K562 (cell line): ENCODE data around the gene ZCCHC14. TPM values are rescaled to one million over a fixed set of nuclear protein-coding genes. Genes with fewer than 3 reads are reported as not detected.

Source experiments
- CBX5 ChIP-seq: IDR thresholded peaks from 2 replicates; pipeline ENCODE4 v1.6.1; 2014; ENCODE audit warnings: low read depth, borderline replicate concordance
- CHCHD3 ChIP-seq: fragments of 250-450 bp; sonication (Bioruptor Pico); IDR thresholded peaks from 2 replicates; pipeline ENCODE4 v2.1.2; 2022; ENCODE audit warnings: mild to moderate bottlenecking
- CREB1 ChIP-seq, 2 experiments: sonication (generic) in 1 of 2; formaldehyde crosslinking in 1 of 2; IDR thresholded peaks; 2 replicates each; pipeline versions ENCODE4 v1.6.1 to v1.8.0; 2012 to 2022; ENCODE audit warnings: inconsistent platforms in 1 of 2, mild to moderate bottlenecking in 1 of 2, missing genetic modification reagents in 1 of 2, moderate library complexity in 1 of 2
- EP300 ChIP-seq: IDR thresholded peaks from 2 replicates; pipeline ENCODE4 v1.6.1; 2012; ENCODE audit warnings: low read length, improper control_type of control experiment
- HSF4 ChIP-seq: fragments of 250-450 bp; sonication (Bioruptor Pico); IDR thresholded peaks from 2 replicates; pipeline ENCODE4 v2.1.2; 2022; ENCODE audit warnings: mild to moderate bottlenecking, moderate library complexity, borderline replicate concordance
- SMARCE1 ChIP-seq: fragments of 450-650 bp; IDR thresholded peaks from 2 replicates; pipeline ENCODE4 v1.7.1; 2016; ENCODE audit warnings: mild to moderate bottlenecking
- TBP ChIP-seq: optimal IDR thresholded peaks from 2 replicates; pipeline ENCODE3; 2011; ENCODE audit warnings: low read depth, low read length, improper control_type of control experiment
- ZNF253 ChIP-seq: fragments of 250-450 bp; sonication (Bioruptor Pico); conservative IDR thresholded peaks from 2 replicates; pipeline ENCODE4 v1.6.1; 2021; ENCODE audit warnings: mild to moderate bottlenecking
- polyA plus RNA-seq, 8 experiments: library from polyadenylated mRNA; depleted of rRNA in 4 of 8; stranded (reverse) in 5 of 8; unstranded in 3 of 8; fragments of >200 nt; fragmentation: Nextera tagmentation in 2 of 8; fragmentation: Illumina TruSeq in 1 of 8; extraction: Ambion mirVana in 2 of 8; extraction: Trizol in 1 of 8; gene quantifications; 2 replicates each; pipeline versions ENCODE4 v1.2.1 to v1.2.3, GENCODE V29; 2011 to 2014; ENCODE audit warnings: inconsistent platforms in 1 of 8, missing spikeins in 1 of 8
- total RNA-seq, 7 experiments: library from RNA; depleted of rRNA in 6 of 7; stranded (reverse); fragments of >200 nt in 6 of 7; fragmentation: Illumina TruSeq in 2 of 7; extraction: Trizol in 2 of 7; gene quantifications; 2 replicates each; pipeline versions ENCODE4 v1.2.1 to v1.2.3, GENCODE V29; 2011 to 2021; ENCODE audit warnings: low replicate concordance in 1 of 7
- TF ChIP-seq, protein P1 (sequence below): fragments of 250-450 bp; sonication (Bioruptor Pico); IDR thresholded peaks from 2 replicates; pipeline ENCODE4 v1.5.0; 2022; ENCODE audit warnings: mild to moderate bottlenecking
- TF ChIP-seq, protein P2 (sequence below), 2 experiments: fragments of 450-650 bp in 1 of 2; sonication (generic) in 1 of 2; formaldehyde crosslinking in 1 of 2; IDR thresholded peaks; 2 replicates each; pipeline versions ENCODE4 v1.7.1 to v1.9.0; 2016 to 2022; ENCODE audit warnings: inconsistent platforms in 1 of 2, mild to moderate bottlenecking in 1 of 2, missing genetic modification reagents in 1 of 2
- TF ChIP-seq, protein P3 (sequence below), 2 experiments: fragments of 450-650 bp; IDR thresholded peaks; 2 replicates each; pipeline ENCODE4 v1.6.1; 2016
- TF ChIP-seq, protein P4 (sequence below): fragments of 450-650 bp; conservative IDR thresholded peaks from 2 replicates; pipeline ENCODE4 v1.6.1; 2016; ENCODE audit warnings: missing genetic modification characterization, low read depth, mild to moderate bottlenecking, missing compliant biosample characterization, moderate library complexity

ZCCHC14 gene
- total and polyA plus RNA-seq, 9 of the 15 experiments (the other 6 are each of a cell fraction or from before 2014, with no cell fraction given) = 1.5 to 12.4 (median 2.9) TPM

DNA sequence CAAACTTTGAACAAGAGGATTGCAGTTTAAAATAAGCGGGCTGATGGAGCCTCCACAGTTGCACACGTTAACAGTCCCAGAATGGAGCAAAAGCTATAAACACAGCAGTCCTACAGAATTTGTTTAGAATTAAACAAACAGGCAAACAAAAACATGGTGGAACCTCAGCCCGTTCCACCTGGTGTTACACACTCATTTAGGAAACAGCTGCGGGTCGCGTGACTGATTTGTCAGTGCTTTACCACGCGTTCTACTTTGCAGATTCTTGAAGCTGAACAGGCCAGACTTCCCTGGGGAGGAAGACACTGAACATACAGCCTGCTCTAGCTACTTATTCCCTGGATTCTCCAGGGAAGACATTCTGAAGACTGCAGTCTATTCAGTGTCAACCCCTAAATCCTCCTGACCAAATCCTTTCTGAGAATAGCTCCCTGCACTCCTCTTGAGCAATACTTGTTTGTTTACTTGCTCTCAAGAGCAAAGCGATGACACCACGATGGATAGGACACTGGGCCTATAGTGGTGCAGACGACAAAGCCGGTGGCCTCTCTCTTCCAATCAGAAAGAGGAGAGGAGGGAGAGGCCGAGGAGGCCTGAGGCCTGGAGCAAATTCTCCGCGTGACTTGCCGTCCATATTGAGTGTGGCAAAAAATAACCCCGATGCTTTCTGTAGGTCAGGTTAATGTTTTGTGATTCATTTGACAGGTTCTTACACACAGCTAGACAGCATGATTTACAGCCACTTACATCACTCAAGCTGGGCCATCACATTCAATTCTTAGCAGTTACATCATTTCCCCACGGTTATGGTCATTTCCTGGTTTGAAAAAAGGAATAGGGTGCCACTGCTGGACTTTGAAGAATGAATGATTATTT, 104.6 kb downstream of the ZCCHC14 start (continued):
- TF ChIP-seq, protein P1, sequence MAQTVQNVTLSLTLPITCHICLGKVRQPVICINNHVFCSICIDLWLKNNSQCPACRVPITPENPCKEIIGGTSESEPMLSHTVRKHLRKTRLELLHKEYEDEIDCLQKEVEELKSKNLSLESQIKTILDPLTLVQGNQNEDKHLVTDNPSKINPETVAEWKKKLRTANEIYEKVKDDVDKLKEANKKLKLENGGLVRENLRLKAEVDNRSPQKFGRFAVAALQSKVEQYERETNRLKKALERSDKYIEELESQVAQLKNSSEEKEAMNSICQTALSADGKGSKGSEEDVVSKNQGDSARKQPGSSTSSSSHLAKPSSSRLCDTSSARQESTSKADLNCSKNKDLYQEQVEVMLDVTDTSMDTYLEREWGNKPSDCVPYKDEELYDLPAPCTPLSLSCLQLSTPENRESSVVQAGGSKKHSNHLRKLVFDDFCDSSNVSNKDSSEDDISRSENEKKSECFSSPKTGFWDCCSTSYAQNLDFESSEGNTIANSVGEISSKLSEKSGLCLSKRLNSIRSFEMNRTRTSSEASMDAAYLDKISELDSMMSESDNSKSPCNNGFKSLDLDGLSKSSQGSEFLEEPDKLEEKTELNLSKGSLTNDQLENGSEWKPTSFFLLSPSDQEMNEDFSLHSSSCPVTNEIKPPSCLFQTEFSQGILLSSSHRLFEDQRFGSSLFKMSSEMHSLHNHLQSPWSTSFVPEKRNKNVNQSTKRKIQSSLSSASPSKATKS (CRISPR knock-in tag) = no peak
- TF ChIP-seq ZNF253 (CRISPR knock-in tag) (no peak), CBX5 (no peak), CHCHD3 (CRISPR knock-in tag) (no peak), TBP (peak; percentile 68), SMARCE1 (peak; percentile 13), CREB1 (IDR thresholded peaks at IDR 0.05) (peak; percentile 90), CREB1 (CRISPR knock-in tag; IDR thresholded peaks at IDR 0.05) (peak; percentile 87), EP300 (peak; percentile 93), HSF4 (CRISPR knock-in tag) (peak; percentile 84; the same call in 1 of the 2 replicates)
- TF ChIP-seq, protein P2, sequence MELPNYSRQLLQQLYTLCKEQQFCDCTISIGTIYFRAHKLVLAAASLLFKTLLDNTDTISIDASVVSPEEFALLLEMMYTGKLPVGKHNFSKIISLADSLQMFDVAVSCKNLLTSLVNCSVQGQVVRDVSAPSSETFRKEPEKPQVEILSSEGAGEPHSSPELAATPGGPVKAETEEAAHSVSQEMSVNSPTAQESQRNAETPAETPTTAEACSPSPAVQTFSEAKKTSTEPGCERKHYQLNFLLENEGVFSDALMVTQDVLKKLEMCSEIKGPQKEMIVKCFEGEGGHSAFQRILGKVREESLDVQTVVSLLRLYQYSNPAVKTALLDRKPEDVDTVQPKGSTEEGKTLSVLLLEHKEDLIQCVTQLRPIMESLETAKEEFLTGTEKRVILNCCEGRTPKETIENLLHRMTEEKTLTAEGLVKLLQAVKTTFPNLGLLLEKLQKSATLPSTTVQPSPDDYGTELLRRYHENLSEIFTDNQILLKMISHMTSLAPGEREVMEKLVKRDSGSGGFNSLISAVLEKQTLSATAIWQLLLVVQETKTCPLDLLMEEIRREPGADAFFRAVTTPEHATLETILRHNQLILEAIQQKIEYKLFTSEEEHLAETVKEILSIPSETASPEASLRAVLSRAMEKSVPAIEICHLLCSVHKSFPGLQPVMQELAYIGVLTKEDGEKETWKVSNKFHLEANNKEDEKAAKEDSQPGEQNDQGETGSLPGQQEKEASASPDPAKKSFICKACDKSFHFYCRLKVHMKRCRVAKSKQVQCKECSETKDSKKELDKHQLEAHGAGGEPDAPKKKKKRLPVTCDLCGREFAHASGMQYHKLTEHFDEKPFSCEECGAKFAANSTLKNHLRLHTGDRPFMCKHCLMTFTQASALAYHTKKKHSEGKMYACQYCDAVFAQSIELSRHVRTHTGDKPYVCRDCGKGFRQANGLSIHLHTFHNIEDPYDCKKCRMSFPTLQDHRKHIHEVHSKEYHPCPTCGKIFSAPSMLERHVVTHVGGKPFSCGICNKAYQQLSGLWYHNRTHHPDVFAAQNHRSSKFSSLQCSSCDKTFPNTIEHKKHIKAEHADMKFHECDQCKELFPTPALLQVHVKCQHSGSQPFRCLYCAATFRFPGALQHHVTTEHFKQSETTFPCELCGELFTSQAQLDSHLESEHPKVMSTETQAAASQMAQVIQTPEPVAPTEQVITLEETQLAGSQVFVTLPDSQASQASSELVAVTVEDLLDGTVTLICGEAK (IDR thresholded peaks at IDR 0.05) = peak; percentile 71
- TF ChIP-seq, protein P2 (CRISPR knock-in tag; IDR thresholded peaks at IDR 0.05) = no peak
- TF ChIP-seq, protein P3, sequence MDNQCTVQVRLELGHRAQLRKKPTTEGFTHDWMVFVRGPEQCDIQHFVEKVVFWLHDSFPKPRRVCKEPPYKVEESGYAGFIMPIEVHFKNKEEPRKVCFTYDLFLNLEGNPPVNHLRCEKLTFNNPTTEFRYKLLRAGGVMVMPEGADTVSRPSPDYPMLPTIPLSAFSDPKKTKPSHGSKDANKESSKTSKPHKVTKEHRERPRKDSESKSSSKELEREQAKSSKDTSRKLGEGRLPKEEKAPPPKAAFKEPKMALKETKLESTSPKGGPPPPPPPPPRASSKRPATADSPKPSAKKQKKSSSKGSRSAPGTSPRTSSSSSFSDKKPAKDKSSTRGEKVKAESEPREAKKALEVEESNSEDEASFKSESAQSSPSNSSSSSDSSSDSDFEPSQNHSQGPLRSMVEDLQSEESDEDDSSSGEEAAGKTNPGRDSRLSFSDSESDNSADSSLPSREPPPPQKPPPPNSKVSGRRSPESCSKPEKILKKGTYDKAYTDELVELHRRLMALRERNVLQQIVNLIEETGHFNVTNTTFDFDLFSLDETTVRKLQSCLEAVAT (IDR thresholded peaks at IDR 0.05) = 0 out of 4 replicates have a peak, but pooled peaks of 1 of the 2 experiments have one; percentile 24
- TF ChIP-seq, protein P4, sequence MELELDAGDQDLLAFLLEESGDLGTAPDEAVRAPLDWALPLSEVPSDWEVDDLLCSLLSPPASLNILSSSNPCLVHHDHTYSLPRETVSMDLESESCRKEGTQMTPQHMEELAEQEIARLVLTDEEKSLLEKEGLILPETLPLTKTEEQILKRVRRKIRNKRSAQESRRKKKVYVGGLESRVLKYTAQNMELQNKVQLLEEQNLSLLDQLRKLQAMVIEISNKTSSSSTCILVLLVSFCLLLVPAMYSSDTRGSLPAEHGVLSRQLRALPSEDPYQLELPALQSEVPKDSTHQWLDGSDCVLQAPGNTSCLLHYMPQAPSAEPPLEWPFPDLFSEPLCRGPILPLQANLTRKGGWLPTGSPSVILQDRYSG (tag) = peak; percentile 91; the same call in 1 of the 2 replicates
